Heart left ventricle (tissue), 16 donors: ENCODE data around the gene SH2D7. TPM values are rescaled to one million over a fixed set of nuclear protein-coding genes. Genes with fewer than 3 reads are reported as not detected.

Experiments used
- ATAC-seq, 4 donors: fragments of 200-7000 bp; cut with Tn5 transposase; one replicate each; pipeline ENCODE4 v1.9.1; 2020 to 2022; ENCODE audit warnings: moderate library complexity in 4 of 4, mild to moderate bottlenecking in 3 of 4, moderate number of reproducible peaks in 1 of 4
- DNase-seq, 5 donors: peaks; one replicate each; pipeline ENCODE4 v3.0.0-alpha.2; 2020
- H3K27ac ChIP-seq, 12 donors: fragments of 200-600 bp; sonication (generic) in 4 of 12; one replicate each; pipeline versions ENCODE4 v1.5.0 to v1.8.0; 2016 to 2022; ENCODE audit warnings: mild to moderate bottlenecking in 2 of 12
- H3K27me3 ChIP-seq, 9 donors: fragments of 200-600 bp; sonication (generic) in 2 of 9; one replicate each; pipeline versions ENCODE4 v1.5.1 to v1.8.0; 2016 to 2022; ENCODE audit warnings: mild to moderate bottlenecking in 3 of 9
- H3K36me3 ChIP-seq, 9 donors: fragments of 200-600 bp; sonication (generic) in 2 of 9; one replicate each; pipeline versions ENCODE4 v1.5.0 to v1.8.0; 2018 to 2022; ENCODE audit warnings: mild to moderate bottlenecking in 2 of 9
- H3K4me1 ChIP-seq, 12 donors: fragments of 200-600 bp; sonication (generic) in 4 of 12; one replicate each; pipeline versions ENCODE4 v1.5.0 to v1.8.0; 2016 to 2022; ENCODE audit warnings: mild to moderate bottlenecking in 3 of 12
- H3K4me3 ChIP-seq, 12 donors: fragments of 200-600 bp; sonication (generic) in 4 of 12; one replicate each; pipeline versions ENCODE4 v1.5.0 to v1.8.0; 2017 to 2022; ENCODE audit warnings: mild to moderate bottlenecking in 9 of 12, moderate library complexity in 4 of 12
- H3K9me3 ChIP-seq, 12 donors: fragments of 200-600 bp; sonication (generic) in 4 of 12; one replicate each; pipeline versions ENCODE4 v1.5.0 to v1.8.0; 2016 to 2022; ENCODE audit warnings: mild to moderate bottlenecking in 1 of 12
- POLR2A ChIP-seq, 2 donors: fragments of 450-650 bp; IDR thresholded peaks; one replicate each; pipeline ENCODE4 v1.6.1; 2017; ENCODE audit warnings: antibody characterized with exemption in 2 of 2, mild to moderate bottlenecking in 2 of 2, moderate library complexity in 2 of 2
- WGBS, 4 donors: extraction: QIAGEN DNeasy Blood & Tissue Kit in 2 of 4; methylation state at CpG; one replicate each; pipeline versions ENCODE4 v1.1.5 to v1.1.7; 2013 to 2018; 5-methylcytosine and 5-hydroxymethylcytosine counted together
- intact Hi-C, 10 donors: fragments of 100-400 bp; cut with DNase I; formaldehyde crosslinking; loops; one replicate each; pipeline versions ENCODE4 v1.11.1 to v1.14.2; 2022
- polyA plus RNA-seq, 2 donors: library from polyadenylated mRNA; stranded (reverse); fragments of 200-250 nt; gene quantifications; one replicate each; pipeline ENCODE4 v1.2.3, GENCODE V29; 2013
- total RNA-seq, 9 donors: library from RNA; depleted of rRNA in 2 of 9; stranded (reverse); fragments of >200 nt in 2 of 9; fragmentation: NEBNext Ultra II Directional in 3 of 9; extraction: Animal tissue kit (Norgen Biotek cat#: 25700) in 3 of 9; gene quantifications; one replicate each; pipeline versions ENCODE4 v1.1.0 to v1.2.4, GENCODE V29; 2016 to 2023
- TF ChIP-seq, protein P1 (sequence below), 12 donors: fragments of 200-600 bp; sonication (generic) in 4 of 12; IDR thresholded peaks; one replicate each; pipeline versions ENCODE4 v1.5.0 to v1.8.0; 2018 to 2022; ENCODE audit warnings: antibody characterized with exemption in 12 of 12, mild to moderate bottlenecking in 5 of 12
- donor health status: ischemic (EF 13 %, LVEDD 7.1; RV severe dilation, severe dysfunction).
- donor health status: healthy with polysubstance abuse.
- donor health status: DM: no; HTN: yes; CAD: no.
- donor health status: DM: no; HTN: no; CAD: no.
- donor health status: ischemic (EF 25% LVEDD 6.9; RV normal size, moderate dysfunction).
- donor health status: ischemic (EF 25% LVEDD 5.7; RV mildly dilated, moderate dysfunction).
- donor health status: healthy.
- donor health status: DM: yes; HTN: yes; CAD: no.
- donor health status: ischemic (EF 35%, LVEDD 5.7; RV mildly dilated, moderate dysfunction).
- donor health status: nonischemic (EF 11% LVEDD 7.7; RV severe dilation, severe dysfunction).
- donor health status: DM: yes; HTN: yes; CAD: no.
- donor health status: PGD.
- donor health status: ischemic (EF 29% LVEDD 5.4; RV normal size, mild dysfunction).
- donor health status: nonischemic (EF 23%, LVEDD 6.1; RV moderate dilation, normal function).

Gene SH2D7
- total and polyA plus RNA-seq, 11 donors: not detected

DNA sequence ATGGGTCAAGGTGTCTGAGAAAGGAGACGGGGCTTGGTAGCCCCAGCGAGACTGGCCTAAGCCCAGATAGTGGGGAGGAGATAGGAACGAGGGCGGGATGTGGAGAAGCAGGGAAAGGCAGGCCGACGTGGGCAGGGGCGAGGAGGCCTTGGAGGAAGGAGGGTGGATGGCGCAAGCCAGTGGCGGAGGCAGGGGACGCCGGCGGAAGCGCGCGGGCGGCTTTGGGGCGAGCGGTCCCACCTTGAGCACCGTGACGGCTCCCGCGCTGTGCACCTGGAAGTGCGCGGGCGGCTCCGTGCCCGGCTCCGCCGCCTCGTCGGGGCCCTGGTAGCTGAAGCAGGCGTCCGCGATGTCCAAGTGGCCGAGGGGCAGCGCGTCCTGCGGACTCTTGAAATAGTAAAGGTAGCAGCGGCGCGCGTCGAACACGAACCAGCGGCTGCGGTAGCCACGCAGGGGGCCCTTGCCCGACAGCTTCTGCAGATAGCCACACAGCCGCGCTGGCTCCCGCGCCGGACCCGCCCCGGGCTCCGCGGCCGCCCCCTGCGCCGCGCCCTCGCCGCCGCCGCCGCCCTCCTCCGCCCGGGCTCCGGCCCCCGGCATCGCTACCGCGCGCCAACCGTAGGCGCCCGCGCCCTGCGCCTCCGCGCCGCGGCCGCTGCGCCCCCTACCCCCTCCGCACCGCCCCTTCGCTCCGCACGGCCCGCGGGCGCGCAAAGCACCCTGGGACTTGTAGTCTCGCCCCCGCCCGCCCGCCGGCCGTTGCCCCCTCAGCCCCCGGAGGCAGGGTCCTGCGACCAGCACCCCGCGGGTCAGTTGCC lies 15.1 kb upstream of the SH2D7 start, which contains the start of gene TBC1D2B:
Gene TBC1D2B (minus strand): TSS at position 659 of the 818 bp plus-strand sequence. CDS start 59 bp downstream, at position 600.
- Histone ChIP-seq H3K27ac (peak within 1 kb of the TSS; percentile 73 to 97 (median 90)), H3K27me3 (no peaks in the 10 kb centered on the region), H3K36me3 (peaks cover 0 to 5% (median 0%) of the 10 kb centered on the region in 9 donors), H3K4me1 (peaks cover 0 to 52% (median 30%) of the 10 kb centered on the region in 12 donors), H3K4me3 (peak within 1 kb of the TSS; percentile 73 to 100 (median 90)), H3K9me3 (no peaks in the 10 kb centered on the region)
- TF ChIP-seq, protein P1, sequence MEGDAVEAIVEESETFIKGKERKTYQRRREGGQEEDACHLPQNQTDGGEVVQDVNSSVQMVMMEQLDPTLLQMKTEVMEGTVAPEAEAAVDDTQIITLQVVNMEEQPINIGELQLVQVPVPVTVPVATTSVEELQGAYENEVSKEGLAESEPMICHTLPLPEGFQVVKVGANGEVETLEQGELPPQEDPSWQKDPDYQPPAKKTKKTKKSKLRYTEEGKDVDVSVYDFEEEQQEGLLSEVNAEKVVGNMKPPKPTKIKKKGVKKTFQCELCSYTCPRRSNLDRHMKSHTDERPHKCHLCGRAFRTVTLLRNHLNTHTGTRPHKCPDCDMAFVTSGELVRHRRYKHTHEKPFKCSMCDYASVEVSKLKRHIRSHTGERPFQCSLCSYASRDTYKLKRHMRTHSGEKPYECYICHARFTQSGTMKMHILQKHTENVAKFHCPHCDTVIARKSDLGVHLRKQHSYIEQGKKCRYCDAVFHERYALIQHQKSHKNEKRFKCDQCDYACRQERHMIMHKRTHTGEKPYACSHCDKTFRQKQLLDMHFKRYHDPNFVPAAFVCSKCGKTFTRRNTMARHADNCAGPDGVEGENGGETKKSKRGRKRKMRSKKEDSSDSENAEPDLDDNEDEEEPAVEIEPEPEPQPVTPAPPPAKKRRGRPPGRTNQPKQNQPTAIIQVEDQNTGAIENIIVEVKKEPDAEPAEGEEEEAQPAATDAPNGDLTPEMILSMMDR (IDR thresholded peaks at IDR 0.05): peak in 3 of 12 donors; percentile 1 to 23 (median 7)
- TF ChIP-seq POLR2A (IDR thresholded peaks at IDR 0.05): no peak
- DNase-seq: peak; percentile 63 to 89 (median 75)
- ATAC-seq: peak; percentile 20 to 78 (median 64)
- intact Hi-C loops: loop anchor here in 5 of 10 donors (5.0 to 10.0 kb wide), 5 partner anchors 40 to 85 kb away; no protein-coding TSS in a partner anchor
- WGBS, 4 donors: 1 to 5% (median 2%) methylated on average over 23 to 103 of the region's 104 CpGs

DNA sequence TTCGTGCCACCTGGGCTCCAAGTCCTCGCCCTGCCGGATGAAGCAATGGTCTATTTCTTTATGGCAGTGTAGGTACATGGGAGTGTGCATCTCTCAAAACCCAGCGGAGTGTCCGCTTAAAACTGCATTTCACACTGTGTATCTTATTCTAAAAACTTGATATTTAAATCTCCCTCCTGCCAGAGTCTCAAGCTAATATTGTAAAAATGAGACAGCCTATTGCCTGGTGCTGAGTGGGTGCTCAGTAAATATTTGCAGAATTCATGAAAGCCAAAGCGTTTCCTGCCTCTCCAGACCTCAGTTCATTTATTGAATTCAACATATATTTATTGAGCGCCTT lies 14.5 kb upstream of the SH2D7 start:
- ATAC-seq: no peak
- no peak for DNase-seq
- Histone ChIP-seq H3K9me3 (no peaks in the 10 kb centered on the region), H3K4me1 (peaks cover 0 to 52% (median 27%) of the 10 kb centered on the region in 12 donors), H3K36me3 (peaks cover 0 to 5% (median 0%) of the 10 kb centered on the region in 9 donors), H3K27ac (peak overlapping the region in 10 of 12 donors; percentile 38 to 90 (median 78)), H3K27me3 (no peaks in the 10 kb centered on the region), H3K4me3 (peak overlapping the region in 11 of 12 donors; percentile 84 to 100 (median 91))
- WGBS, 4 donors: 25 to 39% (median 32%) methylated on average over 7 of the region's 7 CpGs
- TF ChIP-seq, protein P1 (IDR thresholded peaks at IDR 0.05): peak in 1 of 12 donors; percentile 7
- TF ChIP-seq POLR2A (IDR thresholded peaks at IDR 0.05): no peak
- intact Hi-C loops: loop anchor here in 5 of 10 donors (5.0 to 10.0 kb wide), 5 partner anchors 41 to 86 kb away; no protein-coding TSS in a partner anchor

DNA sequence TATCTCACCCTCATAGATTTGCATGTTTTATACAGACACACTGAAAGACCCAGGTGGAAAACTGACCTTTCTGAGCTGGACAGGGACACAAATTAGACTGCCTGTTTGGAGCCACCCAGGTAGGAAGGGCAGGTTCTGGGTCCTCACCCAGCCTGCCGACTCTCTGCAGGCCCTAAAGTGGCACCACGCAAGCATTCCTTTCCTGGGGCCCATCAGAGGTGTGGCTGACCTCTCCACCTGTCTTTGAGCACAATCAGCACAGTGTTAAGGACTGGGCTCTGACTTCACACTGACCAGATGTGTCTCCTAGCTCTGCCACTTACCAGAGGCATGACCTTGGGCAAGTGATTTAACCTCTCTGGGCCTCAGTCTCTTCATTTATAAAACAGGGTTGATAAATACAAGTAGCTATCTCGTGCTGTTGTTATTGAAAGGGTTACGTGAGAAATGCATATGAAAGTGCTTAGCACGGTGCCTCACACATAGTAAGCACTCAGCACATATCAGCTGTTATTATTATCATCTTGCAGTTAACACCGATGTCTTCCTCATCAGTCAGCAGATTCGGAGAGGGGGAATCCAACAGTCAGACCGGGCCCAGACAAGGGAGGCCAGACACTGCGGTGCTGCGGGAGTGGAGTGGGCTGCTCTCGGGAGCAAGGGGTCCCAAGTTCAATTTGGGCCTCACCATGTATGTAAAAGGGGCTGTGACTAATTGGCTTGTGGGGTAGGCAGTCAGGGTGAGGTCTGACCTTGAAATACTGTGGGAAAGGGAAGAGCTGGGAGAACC lies 12.9 kb upstream of the SH2D7 start:
- peaks cover 0 to 51% (median 26%) of the 10 kb centered on the region in 12 donors for H3K4me1 ChIP-seq
- H3K4me3 ChIP-seq: no peak overlapping the region
- peaks cover 0 to 4% (median 0%) of the 10 kb centered on the region in 9 donors for H3K36me3 ChIP-seq
- no peaks in the 10 kb centered on the region for H3K9me3 ChIP-seq
- no peaks in the 10 kb centered on the region for H3K27me3 ChIP-seq
- intact Hi-C loops: loop anchor here in 5 of 10 donors (5.0 to 10.0 kb wide), 5 partner anchors 42 to 87 kb away; no protein-coding TSS in a partner anchor
- ATAC-seq (no peak), DNase-seq (no peak)
- 87 to 94% (median 91%) methylated on average over 9 to 11 of the region's 11 CpGs for WGBS, 4 donors
- H3K27ac ChIP-seq: no peak overlapping the region
- no peak for TF ChIP-seq POLR2A (IDR thresholded peaks at IDR 0.05)
- TF ChIP-seq, protein P1 (IDR thresholded peaks at IDR 0.05): no peak
